ENCODE measurements around the gene SEMA3F. TPM values are rescaled to one million over a fixed set of nuclear protein-coding genes. Genes with fewer than 3 reads are reported as not detected.

The SEMA3F gene
- polyA plus RNA-seq, 1 experiment: 14.7 TPM

DNA sequence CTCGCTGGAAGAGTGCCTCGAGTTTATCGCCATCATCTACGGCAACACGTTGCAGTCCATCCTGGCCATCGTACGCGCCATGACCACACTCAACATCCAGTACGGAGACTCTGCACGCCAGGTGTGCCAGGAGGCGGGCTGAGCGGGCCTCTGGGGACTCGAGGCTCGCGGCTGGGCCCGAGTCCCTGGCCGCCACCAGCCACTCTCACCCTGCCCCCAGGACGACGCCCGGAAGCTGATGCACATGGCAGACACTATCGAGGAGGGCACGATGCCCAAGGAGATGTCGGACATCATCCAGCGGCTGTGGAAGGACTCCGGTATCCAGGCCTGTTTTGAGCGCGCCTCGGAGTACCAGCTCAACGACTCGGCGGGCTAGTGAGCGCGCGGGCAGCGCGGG, 38.2 kb downstream of the SEMA3F start:
- CTCF ChIA-PET: interaction anchor here (0.6 to 9.3 kb wide), 16 partner anchors 10 to 131 kb away, joined by 3 to 324 read pairs (median 10); partner anchors contain the start of gene SLC38A3

DNA sequence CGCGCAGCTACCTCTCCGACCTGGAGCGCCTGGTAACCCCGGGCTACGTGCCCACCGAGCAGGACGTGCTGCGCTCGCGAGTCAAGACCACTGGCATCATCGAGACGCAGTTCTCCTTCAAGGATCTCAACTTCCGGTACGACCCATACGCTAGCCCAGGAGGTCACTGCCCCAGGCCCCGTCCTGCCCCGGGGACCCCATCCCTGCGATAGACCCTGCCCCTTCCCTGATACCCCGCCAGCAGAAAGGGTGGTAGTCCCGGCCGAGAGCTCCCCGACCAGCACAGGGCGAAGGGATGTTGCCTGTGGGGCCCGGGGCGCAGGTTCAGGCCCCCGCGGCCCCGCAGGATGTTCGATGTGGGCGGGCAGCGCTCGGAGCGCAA, 38.6 kb downstream of the SEMA3F start:
- ChIA-PET CTCF (interaction anchor here (0.6 to 9.3 kb wide), 17 partner anchors 9 to 136 kb away, joined by 3 to 324 read pairs (median 5); partner anchors contain the start of gene SLC38A3), POLR2A (interaction anchor here (0.6 to 1.0 kb wide), 3 partner anchors 22 to 50 kb away, joined by 3 to 10 read pairs (median 4); no protein-coding TSS in a partner anchor)
- Histone ChIP-seq H3K27ac (ENCODE audit: low read depth, low read length) (no peak overlapping the region), H3K4me3 (ENCODE audit: low read depth, low read length) (no peak overlapping the region), H3K27me3 (ENCODE audit: control insufficient read depth, insufficient read depth, low read length) (peaks cover 36% of the 10 kb centered on the region), H3K9me3 (ENCODE audit: control insufficient read depth, insufficient read depth, low read length) (no peaks in the 10 kb centered on the region; the same call in 1 of the 2 replicates)
- TF ChIP-seq, protein P1, sequence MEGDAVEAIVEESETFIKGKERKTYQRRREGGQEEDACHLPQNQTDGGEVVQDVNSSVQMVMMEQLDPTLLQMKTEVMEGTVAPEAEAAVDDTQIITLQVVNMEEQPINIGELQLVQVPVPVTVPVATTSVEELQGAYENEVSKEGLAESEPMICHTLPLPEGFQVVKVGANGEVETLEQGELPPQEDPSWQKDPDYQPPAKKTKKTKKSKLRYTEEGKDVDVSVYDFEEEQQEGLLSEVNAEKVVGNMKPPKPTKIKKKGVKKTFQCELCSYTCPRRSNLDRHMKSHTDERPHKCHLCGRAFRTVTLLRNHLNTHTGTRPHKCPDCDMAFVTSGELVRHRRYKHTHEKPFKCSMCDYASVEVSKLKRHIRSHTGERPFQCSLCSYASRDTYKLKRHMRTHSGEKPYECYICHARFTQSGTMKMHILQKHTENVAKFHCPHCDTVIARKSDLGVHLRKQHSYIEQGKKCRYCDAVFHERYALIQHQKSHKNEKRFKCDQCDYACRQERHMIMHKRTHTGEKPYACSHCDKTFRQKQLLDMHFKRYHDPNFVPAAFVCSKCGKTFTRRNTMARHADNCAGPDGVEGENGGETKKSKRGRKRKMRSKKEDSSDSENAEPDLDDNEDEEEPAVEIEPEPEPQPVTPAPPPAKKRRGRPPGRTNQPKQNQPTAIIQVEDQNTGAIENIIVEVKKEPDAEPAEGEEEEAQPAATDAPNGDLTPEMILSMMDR (IDR thresholded peaks at IDR 0.05; ENCODE audit: low read depth, low read length): no peak
- no peak for DNase-seq (ENCODE audit: low read depth, low spot score)

More for the DNA sequence above, 38.2 kb downstream of the SEMA3F start:
- Histone ChIP-seq H3K27ac (ENCODE audit: low read depth, low read length) (no peak overlapping the region), H3K9me3 (ENCODE audit: control insufficient read depth, insufficient read depth, low read length) (no peaks in the 10 kb centered on the region; the same call in 1 of the 2 replicates), H3K4me3 (ENCODE audit: low read depth, low read length) (no peak overlapping the region), H3K27me3 (ENCODE audit: control insufficient read depth, insufficient read depth, low read length) (peaks cover 36% of the 10 kb centered on the region)
- TF ChIP-seq, protein P1 (IDR thresholded peaks at IDR 0.05; ENCODE audit: low read depth, low read length): no peak
- POLR2A ChIA-PET: interaction anchor here (1.0 kb wide), 1 partner anchor 42 kb away, joined by 4 read pairs; no protein-coding TSS in a partner anchor
- DNase-seq (ENCODE audit: low read depth, low spot score): no peak

DNA sequence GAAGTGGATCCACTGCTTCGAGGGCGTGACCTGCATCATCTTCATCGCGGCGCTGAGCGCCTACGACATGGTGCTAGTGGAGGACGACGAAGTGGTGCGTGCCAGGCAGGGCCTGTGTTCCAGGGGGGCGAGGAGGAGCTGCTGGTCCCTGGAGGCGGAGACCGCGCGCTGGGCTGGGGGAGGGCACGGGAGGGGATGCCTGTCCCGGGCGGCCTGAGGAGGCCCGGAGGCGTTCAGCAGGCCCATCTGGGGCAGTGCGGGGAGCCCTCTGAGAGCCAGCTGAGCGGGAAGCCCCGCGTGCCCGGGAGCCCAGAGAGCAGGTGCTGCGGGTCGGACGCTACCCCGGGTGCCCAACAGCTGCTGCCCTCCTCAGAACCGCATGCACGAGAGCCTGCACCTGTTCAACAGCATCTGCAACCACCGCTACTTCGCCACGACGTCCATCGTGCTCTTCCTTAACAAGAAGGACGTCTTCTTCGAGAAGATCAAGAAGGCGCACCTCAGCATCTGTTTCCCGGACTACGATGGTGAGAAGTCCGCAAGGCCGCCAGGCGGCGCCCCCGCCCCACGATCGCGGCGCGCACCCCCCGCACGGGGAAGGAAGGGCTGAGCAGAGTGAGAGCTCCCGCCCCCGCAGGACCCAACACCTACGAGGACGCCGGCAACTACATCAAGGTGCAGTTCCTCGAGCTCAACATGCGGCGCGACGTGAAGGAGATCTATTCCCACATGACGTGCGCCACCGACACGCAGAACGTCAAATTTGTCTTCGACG, 39.2 kb downstream of the SEMA3F start:
- Histone ChIP-seq H3K27me3 (ENCODE audit: control insufficient read depth, insufficient read depth, low read length) (peaks cover 36% of the 10 kb centered on the region), H3K4me3 (ENCODE audit: low read depth, low read length) (no peak overlapping the region), H3K9me3 (ENCODE audit: control insufficient read depth, insufficient read depth, low read length) (no peaks in the 10 kb centered on the region; the same call in 1 of the 2 replicates), H3K27ac (ENCODE audit: low read depth, low read length) (no peak overlapping the region)
- TF ChIP-seq, protein P1 (IDR thresholded peaks at IDR 0.05; ENCODE audit: low read depth, low read length): peak; percentile 82
- ChIA-PET CTCF (interaction anchor here (0.6 to 9.3 kb wide), 22 partner anchors 9 to 168 kb away, joined by 3 to 324 read pairs (median 4); partner anchors contain the start of gene SLC38A3), POLR2A (interaction anchor here (0.6 to 1.6 kb wide), 6 partner anchors 21 to 64 kb away, joined by 3 to 10 read pairs (median 4); no protein-coding TSS in a partner anchor)
- DNase-seq (ENCODE audit: low read depth, low spot score): no peak

DNA sequence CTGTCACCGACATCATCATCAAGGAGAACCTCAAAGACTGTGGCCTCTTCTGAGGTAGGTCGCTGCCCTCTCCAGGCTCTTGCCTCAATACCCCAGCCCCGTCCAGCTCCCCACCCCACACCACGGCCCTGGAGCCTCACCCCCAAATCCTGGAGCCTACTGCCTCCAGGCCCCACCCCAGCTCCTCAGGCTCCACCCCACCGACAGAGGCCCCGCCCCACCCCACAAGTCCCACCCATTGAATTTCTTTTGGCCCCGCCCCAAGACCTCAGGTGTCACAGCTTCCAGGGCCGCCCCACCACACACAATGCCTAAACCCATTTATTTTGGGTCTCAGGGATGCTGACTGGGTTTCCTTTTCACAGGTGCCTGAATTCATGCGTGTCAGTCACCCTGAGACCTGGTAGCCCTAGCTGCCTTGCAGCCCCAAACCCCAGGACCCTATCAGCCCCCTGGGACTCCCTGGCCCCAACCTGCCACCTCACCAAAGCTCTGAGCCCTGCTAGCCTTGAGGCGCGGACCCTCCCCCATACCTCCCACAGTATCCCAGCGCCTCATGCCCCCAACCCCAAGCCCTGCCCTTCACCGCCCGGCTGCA, 39.9 kb downstream of the SEMA3F start:
- ChIA-PET CTCF (interaction anchor here (0.6 to 9.3 kb wide), 20 partner anchors 8 to 167 kb away, joined by 3 to 324 read pairs (median 4); partner anchors contain the start of gene SLC38A3), POLR2A (interaction anchor here (0.6 to 1.6 kb wide), 4 partner anchors 41 to 140 kb away, joined by 4 to 6 read pairs (median 6); no protein-coding TSS in a partner anchor)
- H3K4me3 ChIP-seq (ENCODE audit: low read depth, low read length): no peak overlapping the region
- no peak overlapping the region for H3K27ac ChIP-seq (ENCODE audit: low read depth, low read length)
- peaks cover 36% of the 10 kb centered on the region for H3K27me3 ChIP-seq (ENCODE audit: control insufficient read depth, insufficient read depth, low read length)
- DNase-seq (ENCODE audit: low read depth, low spot score): no peak
- no peaks in the 10 kb centered on the region; the same call in 1 of the 2 replicates for H3K9me3 ChIP-seq (ENCODE audit: control insufficient read depth, insufficient read depth, low read length)
- TF ChIP-seq, protein P1 (IDR thresholded peaks at IDR 0.05; ENCODE audit: low read depth, low read length): no peak

Measured in AG04450 (cell line).